Measurements from ENCODE around the gene ZDHHC14. TPM values are rescaled to one million over a fixed set of nuclear protein-coding genes. Genes with fewer than 3 reads are reported as not detected.
"Not testable (repeated sequence)": the region's sequence is repeated elsewhere in the genome, so short reads cannot be mapped to it uniquely, and the experiment has no call there.

The ZDHHC14 gene
- total RNA-seq, 1 experiment from 2014 or later: 12.1 TPM

DNA sequence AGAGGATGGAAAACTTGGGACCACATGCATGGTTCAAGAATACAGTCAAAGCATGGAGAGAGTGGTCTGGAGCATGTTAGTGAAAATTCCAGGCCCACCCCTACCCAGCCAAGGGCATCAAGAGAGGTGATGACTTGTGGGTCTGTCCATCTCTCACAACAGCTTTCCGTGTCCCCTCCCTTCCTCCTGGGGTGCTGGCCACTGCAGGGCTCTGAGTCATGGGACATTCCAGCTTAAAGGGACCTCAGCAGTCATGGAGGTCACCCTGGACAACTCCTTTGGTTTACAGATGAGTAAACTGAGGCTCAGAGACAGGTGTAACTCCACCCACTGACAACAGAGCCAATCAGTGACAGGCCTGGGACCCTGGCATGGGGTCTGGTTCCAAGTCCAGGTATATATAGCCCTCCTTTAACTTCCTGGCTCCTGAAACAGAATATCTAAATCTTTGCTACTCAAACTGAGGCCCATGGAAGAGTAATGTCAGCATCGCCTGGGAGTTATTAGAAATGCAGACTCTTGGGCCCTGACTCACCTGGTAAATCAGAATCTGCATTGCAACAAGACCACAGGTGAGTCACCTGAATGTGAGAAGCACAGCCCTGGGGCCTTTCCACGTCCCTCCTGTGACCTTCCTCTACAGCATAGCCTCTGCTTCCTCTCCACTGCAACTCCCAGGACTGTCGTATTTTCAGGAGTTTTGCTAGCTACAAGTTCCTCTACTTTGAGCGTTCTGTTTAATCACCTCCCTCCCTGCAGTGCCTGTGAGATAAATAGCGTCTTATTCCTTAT lies 170.2 kb downstream of the ZDHHC14 start:
- peak; percentile 64 for DNase-seq (ENCODE audit: low read depth)

- no peak for DNase-seq (ENCODE audit: low read depth)
Measured at GRCh38 chr6:157552081-157552747, 171.2 kb downstream of the ZDHHC14 start.

DNA sequence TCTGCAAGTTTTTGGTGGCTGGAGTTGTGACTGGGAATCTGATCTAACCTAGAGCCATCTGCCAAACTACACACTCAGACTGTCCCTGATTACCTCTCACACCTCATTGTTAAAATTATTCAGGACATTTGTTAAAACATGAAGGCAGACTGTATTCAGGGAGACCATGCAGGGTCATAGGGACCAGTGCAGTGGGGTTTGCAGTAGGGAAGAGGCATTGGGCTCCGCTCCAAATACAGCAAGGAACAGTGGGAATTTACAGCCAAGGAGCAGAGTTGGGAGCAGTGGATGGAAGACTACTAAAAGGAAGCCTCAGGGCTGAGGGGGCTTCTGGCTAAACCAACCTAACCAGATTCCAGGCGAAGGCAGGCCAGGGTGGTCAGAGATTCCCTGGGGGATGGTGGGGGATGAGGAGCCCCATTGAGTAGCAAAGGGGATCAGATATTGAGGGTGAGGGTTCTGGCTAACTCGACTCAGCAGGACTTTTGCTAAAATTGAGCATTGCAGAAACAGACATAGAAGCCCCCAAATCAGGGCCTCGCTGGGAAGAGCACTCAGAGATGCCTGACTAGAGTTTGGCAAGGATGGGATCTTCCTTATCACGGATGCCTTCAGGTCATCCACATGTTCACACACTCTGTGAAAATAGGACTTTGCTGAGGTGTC lies 172.0 kb downstream of the ZDHHC14 start:
- DNase-seq (ENCODE audit: low read depth): no peak

- no peak for DNase-seq (ENCODE audit: low read depth)
Measured at GRCh38 chr6:157554747-157555146, 173.8 kb downstream of the ZDHHC14 start.

- DNase-seq (ENCODE audit: low read depth): no peak
Measured at GRCh38 chr6:157555455-157556143, 174.6 kb downstream of the ZDHHC14 start.

GRCh38 chr6:157556144-157556645 lies 175.2 kb downstream of the ZDHHC14 start:
- no peak for DNase-seq (ENCODE audit: low read depth)

DNA sequence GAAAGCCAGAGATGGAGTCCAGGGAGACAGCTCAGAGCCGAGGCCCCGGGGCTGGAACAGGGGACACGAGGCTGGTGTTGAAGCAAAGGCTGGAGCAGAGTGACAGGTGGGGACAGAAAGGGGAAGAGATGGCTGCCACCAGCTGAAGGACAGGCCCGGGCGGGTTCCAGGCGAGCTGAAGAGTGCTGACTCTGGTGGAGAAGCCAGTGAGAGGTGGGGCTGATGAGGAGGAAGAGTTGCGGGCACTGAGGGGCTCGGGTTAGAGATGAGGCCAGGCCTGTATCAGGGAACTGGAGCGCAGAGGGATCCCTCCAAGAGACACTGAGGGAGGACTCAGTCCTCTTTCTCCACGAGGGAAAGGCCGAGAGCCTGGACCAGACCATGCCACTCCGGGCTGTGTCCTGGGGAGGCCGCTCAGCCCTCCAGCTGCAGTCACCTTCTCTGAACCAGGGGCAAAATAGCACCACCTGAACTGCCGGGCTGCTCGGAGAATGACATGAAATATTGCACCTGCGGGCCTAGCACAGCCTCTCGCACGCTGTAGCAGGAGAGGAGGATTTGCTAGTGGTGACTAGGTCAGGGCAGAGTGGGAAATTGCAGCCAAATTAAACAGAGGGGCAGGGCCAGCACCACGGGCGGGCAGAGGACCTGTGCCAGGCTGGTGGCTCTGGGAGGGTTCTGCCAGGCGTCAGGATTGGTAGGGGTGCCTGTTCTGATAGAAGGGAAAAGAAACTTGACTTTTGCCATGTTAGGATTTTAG lies 175.9 kb downstream of the ZDHHC14 start:
- DNase-seq (ENCODE audit: low read depth): no peak

DNA sequence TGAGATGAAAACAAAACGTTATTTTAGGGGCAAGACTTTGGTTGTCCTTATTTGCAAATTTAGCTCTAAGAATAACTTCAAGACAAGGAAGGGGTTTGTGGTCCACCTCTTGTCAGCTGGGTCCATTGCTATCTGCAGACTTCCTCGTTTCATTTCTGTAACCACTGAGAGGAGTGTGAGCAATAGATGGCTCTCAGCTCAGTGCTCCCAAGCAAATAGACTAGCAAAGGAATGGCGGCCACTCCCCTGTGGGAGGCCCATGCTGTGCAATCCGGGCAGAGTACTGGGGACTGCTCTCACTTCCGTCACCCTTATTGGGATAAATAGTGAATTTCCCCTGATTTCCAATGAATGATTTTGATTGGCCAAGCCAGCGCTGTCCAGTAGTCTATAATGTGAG lies 176.6 kb downstream of the ZDHHC14 start:
- no peak for DNase-seq (ENCODE audit: low read depth)

GRCh38 chr6:157558049-157558448 lies 177.1 kb downstream of the ZDHHC14 start:
- no peak for DNase-seq (ENCODE audit: low read depth)

- no peak for DNase-seq (ENCODE audit: low read depth)
Measured at GRCh38 chr6:157558487-157559200, 177.7 kb downstream of the ZDHHC14 start.

DNA sequence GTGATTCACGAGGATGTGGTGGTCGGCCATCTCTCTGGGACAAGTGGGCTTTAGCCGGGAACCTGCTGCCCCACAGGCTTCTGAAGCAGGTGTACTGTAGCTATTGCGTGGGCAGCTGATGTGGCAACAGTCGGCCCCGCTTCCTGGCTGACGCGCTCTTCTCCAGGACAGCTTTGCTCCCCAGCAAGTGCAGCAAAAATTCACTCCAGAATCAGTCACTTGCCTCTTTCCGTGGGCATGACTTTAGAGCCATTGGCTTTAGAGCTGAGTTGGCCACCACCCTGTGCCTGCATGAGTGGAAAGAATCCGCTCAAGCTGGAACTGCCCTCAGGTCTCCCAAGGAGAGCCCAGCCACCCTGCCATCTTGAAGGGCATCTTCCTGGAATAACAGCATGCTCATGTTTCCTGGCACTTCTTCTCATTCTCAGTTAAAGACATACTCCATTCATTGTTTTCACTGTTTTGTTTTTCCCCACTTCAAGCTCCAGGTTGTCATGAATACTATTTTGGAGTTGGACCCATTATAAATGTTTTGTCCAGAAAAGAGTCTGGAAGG lies 178.3 kb downstream of the ZDHHC14 start:
- DNase-seq (ENCODE audit: low read depth): no peak

DNA sequence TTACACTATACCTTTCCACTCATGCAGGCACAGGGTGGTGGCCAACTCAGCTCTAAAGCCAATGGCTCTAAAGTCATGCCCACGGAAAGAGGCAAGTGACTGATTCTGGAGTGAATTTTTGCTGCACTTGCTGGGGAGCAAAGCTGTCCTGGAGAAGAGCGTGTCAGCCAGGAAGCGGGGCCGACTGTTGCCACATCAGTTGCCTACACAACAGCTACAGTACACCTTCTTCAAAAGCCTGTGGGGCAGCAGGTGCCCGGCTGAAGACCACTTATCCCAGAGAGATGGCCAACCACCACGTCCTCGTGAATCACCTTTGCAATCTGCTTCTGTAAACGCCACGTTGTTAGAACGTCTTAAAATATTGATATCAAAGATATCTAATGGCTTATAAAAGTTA lies 179.1 kb downstream of the ZDHHC14 start:
- not testable (repeated sequence) for DNase-seq (ENCODE audit: low read depth)

GRCh38 chr6:157560691-157561413 lies 179.9 kb downstream of the ZDHHC14 start:
- no peak for DNase-seq (ENCODE audit: low read depth)

GRCh38 chr6:157561414-157561790 lies 180.4 kb downstream of the ZDHHC14 start:
- DNase-seq (ENCODE audit: low read depth): no peak

- DNase-seq (ENCODE audit: low read depth): no peak
Measured at GRCh38 chr6:157561929-157562810, 181.2 kb downstream of the ZDHHC14 start.

DNA sequence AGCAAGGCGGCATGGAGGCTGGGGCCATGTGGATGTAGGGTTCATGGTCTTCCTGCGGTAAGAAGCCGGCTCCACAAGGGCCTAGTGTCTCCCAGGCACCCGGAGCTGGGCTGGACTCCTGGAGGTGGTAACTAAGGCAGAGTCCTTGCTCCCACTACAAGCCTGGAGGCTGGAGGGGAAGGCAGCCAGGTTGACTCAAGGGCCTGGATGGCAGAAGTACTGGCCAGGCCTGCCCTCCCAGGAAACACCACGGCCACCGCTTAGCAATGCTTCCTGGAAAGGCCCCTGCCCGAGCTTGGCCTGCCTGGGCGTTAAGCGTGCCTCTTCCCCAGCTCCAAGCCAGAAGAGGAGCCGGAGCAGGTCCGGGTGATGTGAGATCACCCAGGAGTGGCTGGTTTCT lies 182.0 kb downstream of the ZDHHC14 start:
- DNase-seq (ENCODE audit: low read depth): no peak

DNA sequence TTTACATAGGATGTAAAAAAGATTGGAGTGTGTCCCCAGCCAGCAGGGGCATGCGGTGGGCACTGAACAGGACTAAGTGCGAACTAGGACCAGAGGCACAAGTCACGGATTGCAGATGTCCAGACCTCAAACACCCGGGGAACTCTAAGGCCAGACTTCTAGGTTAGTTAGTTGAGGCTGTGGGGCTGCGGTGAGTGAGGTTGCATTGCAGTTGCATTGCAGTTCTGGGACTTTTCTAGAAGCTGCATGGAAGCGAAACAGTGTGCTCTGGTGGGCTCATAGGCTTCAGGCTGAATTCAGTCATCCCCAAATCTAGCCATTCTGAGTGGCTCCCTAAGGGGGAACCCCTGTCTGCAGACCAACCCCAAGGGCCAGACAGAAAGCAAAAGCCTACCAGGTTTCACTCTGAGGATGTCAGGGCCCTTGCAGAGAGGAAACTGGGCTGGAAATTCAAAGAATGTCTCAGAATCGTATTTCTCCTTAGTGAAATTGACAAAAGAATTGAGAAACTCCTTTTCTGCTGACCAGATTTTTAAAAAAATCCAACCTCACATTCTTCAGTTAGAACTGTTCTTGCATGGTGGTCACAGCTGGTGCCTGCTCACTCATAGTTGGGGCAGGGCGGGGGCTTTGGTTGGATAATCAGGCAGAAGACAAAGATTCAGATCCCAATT lies 182.8 kb downstream of the ZDHHC14 start:
- no peak for DNase-seq (ENCODE audit: low read depth)

DNA sequence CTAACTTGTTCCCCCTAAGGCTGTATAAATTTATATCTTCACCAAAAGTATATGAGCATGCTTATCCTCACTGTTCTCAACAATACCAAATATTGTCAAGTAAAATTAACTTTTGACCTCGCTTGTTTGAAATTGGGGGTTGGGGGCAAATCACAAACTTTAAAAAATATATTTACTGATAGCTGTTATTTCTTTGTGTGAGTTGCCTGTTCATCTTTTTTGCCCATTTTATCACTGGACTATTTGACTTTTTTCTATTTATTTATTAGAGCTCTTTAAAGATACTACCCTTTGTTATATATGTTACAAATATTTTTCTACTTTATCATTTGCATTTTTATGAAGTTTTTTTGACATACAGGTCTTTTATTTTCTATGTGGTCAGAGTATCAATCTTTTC lies 187.7 kb downstream of the ZDHHC14 start:
- no peak for DNase-seq (ENCODE audit: low read depth)
